ENCODE data around the gene JAKMIP1.

Gene JAKMIP1

GRCh38 chr4:6189511-6189910 is 10.8 kb downstream of the JAKMIP1 start:
- Mint-ChIP-seq H3K4me1 (ENCODE audit: low read depth) (no peaks in the 10 kb centered on the region), H3K4me3 (no peak overlapping the region), H3K27me3 (peaks cover 1% of the 10 kb centered on the region), H3K9me3 (no peaks in the 10 kb centered on the region), H3K36me3 (ENCODE audit: low read depth) (no peaks in the 10 kb centered on the region), H3K27ac (no peak overlapping the region)
- intact Hi-C loops (cut with micrococcal nuclease) = no loop called here

GRCh38 chr4:6188687-6189305 is 11.6 kb downstream of the JAKMIP1 start:
- peaks cover 1% of the 10 kb centered on the region for H3K27me3 Mint-ChIP-seq
- H3K4me1 Mint-ChIP-seq (ENCODE audit: low read depth) = no peaks in the 10 kb centered on the region
- intact Hi-C loops (cut with micrococcal nuclease) = no loop called here

GRCh38 chr4:6184169-6184568 is 16.2 kb downstream of the JAKMIP1 start:
- Mint-ChIP-seq H3K27ac (no peak overlapping the region), H3K4me1 (ENCODE audit: low read depth) (no peaks in the 10 kb centered on the region), H3K4me3 (no peak overlapping the region), H3K9me3 (no peaks in the 10 kb centered on the region), H3K27me3 (no peaks in the 10 kb centered on the region), H3K36me3 (ENCODE audit: low read depth) (no peaks in the 10 kb centered on the region)
- intact Hi-C loops (cut with micrococcal nuclease) = no loop called here

More at GRCh38 chr4:6188687-6189305, 11.6 kb downstream of the JAKMIP1 start:
- Mint-ChIP-seq H3K27ac (no peak overlapping the region), H3K9me3 (no peaks in the 10 kb centered on the region), H3K36me3 (ENCODE audit: low read depth) (no peaks in the 10 kb centered on the region), H3K4me3 (no peak overlapping the region)

- peaks cover 2% of the 10 kb centered on the region for H3K9me3 Mint-ChIP-seq
- H3K27me3 Mint-ChIP-seq = no peaks in the 10 kb centered on the region
- H3K27ac Mint-ChIP-seq = no peak overlapping the region
- H3K4me3 Mint-ChIP-seq = no peak overlapping the region
- intact Hi-C loops (cut with micrococcal nuclease) = no loop called here
- no peaks in the 10 kb centered on the region for H3K36me3 Mint-ChIP-seq (ENCODE audit: low read depth)
- no peaks in the 10 kb centered on the region for H3K4me1 Mint-ChIP-seq (ENCODE audit: low read depth)
Observed at GRCh38 chr4:6183740-6184139, 16.6 kb downstream of the JAKMIP1 start.

GRCh38 chr4:6182376-6183280 is 17.7 kb downstream of the JAKMIP1 start:
- Mint-ChIP-seq H3K4me1 (ENCODE audit: low read depth) (no peaks in the 10 kb centered on the region), H3K9me3 (peaks cover 13% of the 10 kb centered on the region), H3K4me3 (no peak overlapping the region), H3K27ac (no peak overlapping the region), H3K36me3 (ENCODE audit: low read depth) (no peaks in the 10 kb centered on the region), H3K27me3 (no peaks in the 10 kb centered on the region)
- intact Hi-C loops (cut with micrococcal nuclease) = no loop called here

GRCh38 chr4:6180841-6181631 is 19.3 kb downstream of the JAKMIP1 start:
- Mint-ChIP-seq H3K27ac (no peak overlapping the region), H3K27me3 (no peaks in the 10 kb centered on the region), H3K9me3 (peaks cover 15% of the 10 kb centered on the region), H3K4me1 (ENCODE audit: low read depth) (no peaks in the 10 kb centered on the region), H3K36me3 (ENCODE audit: low read depth) (no peaks in the 10 kb centered on the region), H3K4me3 (no peak overlapping the region)
- intact Hi-C loops (cut with micrococcal nuclease) = no loop called here

GRCh38 chr4:6179362-6179761 is 21.0 kb downstream of the JAKMIP1 start:
- H3K4me3 Mint-ChIP-seq = no peak overlapping the region
- H3K27me3 Mint-ChIP-seq = no peaks in the 10 kb centered on the region
- H3K27ac Mint-ChIP-seq = no peak overlapping the region
- intact Hi-C loops (cut with micrococcal nuclease) = no loop called here
- peaks cover 15% of the 10 kb centered on the region for H3K9me3 Mint-ChIP-seq
- no peaks in the 10 kb centered on the region for H3K36me3 Mint-ChIP-seq (ENCODE audit: low read depth)
- no peaks in the 10 kb centered on the region for H3K4me1 Mint-ChIP-seq (ENCODE audit: low read depth)

- no peaks in the 10 kb centered on the region for H3K4me1 Mint-ChIP-seq (ENCODE audit: low read depth)
- no peak overlapping the region for H3K4me3 Mint-ChIP-seq
- H3K27ac Mint-ChIP-seq = no peak overlapping the region
- peaks cover 15% of the 10 kb centered on the region for H3K9me3 Mint-ChIP-seq
- no peaks in the 10 kb centered on the region for H3K27me3 Mint-ChIP-seq
- H3K36me3 Mint-ChIP-seq (ENCODE audit: low read depth) = no peaks in the 10 kb centered on the region
- intact Hi-C loops (cut with micrococcal nuclease) = no loop called here
Observed at GRCh38 chr4:6178757-6179156, 21.6 kb downstream of the JAKMIP1 start.

- Mint-ChIP-seq H3K9me3 (peaks cover 15% of the 10 kb centered on the region), H3K27ac (no peak overlapping the region), H3K4me3 (no peak overlapping the region), H3K27me3 (no peaks in the 10 kb centered on the region), H3K36me3 (ENCODE audit: low read depth) (no peaks in the 10 kb centered on the region), H3K4me1 (ENCODE audit: low read depth) (no peaks in the 10 kb centered on the region)
- intact Hi-C loops (cut with micrococcal nuclease) = no loop called here
Observed at GRCh38 chr4:6177587-6178197, 22.7 kb downstream of the JAKMIP1 start.

- Mint-ChIP-seq H3K27ac (no peak overlapping the region), H3K27me3 (no peaks in the 10 kb centered on the region), H3K4me1 (ENCODE audit: low read depth) (no peaks in the 10 kb centered on the region), H3K36me3 (ENCODE audit: low read depth) (no peaks in the 10 kb centered on the region), H3K9me3 (peaks cover 25% of the 10 kb centered on the region), H3K4me3 (no peak overlapping the region)
- intact Hi-C loops (cut with micrococcal nuclease) = no loop called here
Observed at GRCh38 chr4:6175426-6175825, 24.9 kb downstream of the JAKMIP1 start.

GRCh38 chr4:6172927-6173200 is 27.5 kb downstream of the JAKMIP1 start:
- Mint-ChIP-seq H3K9me3 (peaks cover 17% of the 10 kb centered on the region), H3K36me3 (ENCODE audit: low read depth) (no peaks in the 10 kb centered on the region), H3K4me3 (no peak overlapping the region), H3K4me1 (ENCODE audit: low read depth) (no peaks in the 10 kb centered on the region), H3K27ac (no peak overlapping the region), H3K27me3 (no peaks in the 10 kb centered on the region)
- intact Hi-C loops (cut with micrococcal nuclease) = no loop called here

GRCh38 chr4:6172093-6172926 is 28.0 kb downstream of the JAKMIP1 start:
- Mint-ChIP-seq H3K27ac (no peak overlapping the region), H3K4me3 (no peak overlapping the region), H3K36me3 (ENCODE audit: low read depth) (no peaks in the 10 kb centered on the region), H3K9me3 (peaks cover 13% of the 10 kb centered on the region), H3K4me1 (ENCODE audit: low read depth) (no peaks in the 10 kb centered on the region), H3K27me3 (no peaks in the 10 kb centered on the region)
- intact Hi-C loops (cut with micrococcal nuclease) = no loop called here

- intact Hi-C loops (cut with micrococcal nuclease) = no loop called here
- no peaks in the 10 kb centered on the region for H3K36me3 Mint-ChIP-seq (ENCODE audit: low read depth)
- H3K27ac Mint-ChIP-seq = no peak overlapping the region
- no peak overlapping the region for H3K4me3 Mint-ChIP-seq
- peaks cover 13% of the 10 kb centered on the region for H3K9me3 Mint-ChIP-seq
- no peaks in the 10 kb centered on the region for H3K4me1 Mint-ChIP-seq (ENCODE audit: low read depth)
- H3K27me3 Mint-ChIP-seq = no peaks in the 10 kb centered on the region
Observed at GRCh38 chr4:6169239-6169638, 31.1 kb downstream of the JAKMIP1 start.
